Glutamatergic neuron (in vitro differentiated cells): ENCODE measurements around the gene TMEM252. TPM values are rescaled to one million over a fixed set of nuclear protein-coding genes. Genes with fewer than 3 reads are reported as not detected.

Experiments
- DNase-seq: peaks from one replicate; pipeline ENCODE4 v3.0.0; 2022
- H3K27ac Mint-ChIP-seq: one replicate; pipeline ENCODE4 v1.8.0; 2020; ENCODE audit warnings: mild to moderate bottlenecking, mixed read lengths, inconsistent platforms; ENCODE audit not compliant: unreplicated experiment
- H3K27me3 Mint-ChIP-seq: one replicate; pipeline ENCODE4 v1.8.0; 2020; ENCODE audit warnings: mild to moderate bottlenecking, moderate library complexity, mixed read lengths, inconsistent platforms; ENCODE audit not compliant: unreplicated experiment
- H3K36me3 Mint-ChIP-seq: one replicate; pipeline ENCODE4 v1.8.0; 2020; ENCODE audit warnings: mild to moderate bottlenecking, mixed read lengths, inconsistent platforms; ENCODE audit not compliant: unreplicated experiment
- H3K4me1 Mint-ChIP-seq: one replicate; pipeline ENCODE4 v1.8.0; 2020; ENCODE audit warnings: mild to moderate bottlenecking, low read depth, mixed read lengths, inconsistent platforms; ENCODE audit not compliant: unreplicated experiment
- H3K4me3 Mint-ChIP-seq: one replicate; pipeline ENCODE4 v1.8.0; 2020; ENCODE audit warnings: mild to moderate bottlenecking, mixed read lengths, inconsistent platforms; ENCODE audit not compliant: unreplicated experiment
- H3K9me3 Mint-ChIP-seq: one replicate; pipeline ENCODE4 v1.8.0; 2020; ENCODE audit warnings: mild to moderate bottlenecking, moderate library complexity, mixed read lengths, inconsistent platforms; ENCODE audit not compliant: unreplicated experiment
- CTCF ChIP-seq: fragments of 200-600 bp; sonication (generic); IDR thresholded peaks from one replicate; pipeline ENCODE4 v1.5.0; 2021; ENCODE audit not compliant: partially characterized antibody, unreplicated experiment
- total RNA-seq: library from RNA; stranded (reverse); fragmentation: NEBNext Ultra II Directional; extraction: Animal tissue kit (Norgen Biotek cat#: 25700); gene quantifications from one replicate; pipeline ENCODE4 v1.2.1, GENCODE V29; 2021; ENCODE audit not compliant: unreplicated experiment

TMEM252 gene
- total RNA-seq, 1 donor from 2014 or later: not detected

- Mint-ChIP-seq H3K4me3 (no peak overlapping the region), H3K36me3 (no peaks in the 10 kb centered on the region), H3K4me1 (no peaks in the 10 kb centered on the region), H3K27ac (no peak overlapping the region), H3K9me3 (no peaks in the 10 kb centered on the region), H3K27me3 (no peaks in the 10 kb centered on the region)
- DNase-seq: no peak
- no peak for TF ChIP-seq CTCF
These were observed 10.5 kb upstream of the TMEM252 start for GRCh38 chr9:68551191-68551590.

GRCh38 chr9:68548241-68548640 is 7.6 kb upstream of the TMEM252 start:
- no peak for DNase-seq
- Mint-ChIP-seq H3K36me3 (no peaks in the 10 kb centered on the region), H3K27ac (no peak overlapping the region), H3K4me1 (no peaks in the 10 kb centered on the region), H3K9me3 (no peaks in the 10 kb centered on the region), H3K27me3 (no peaks in the 10 kb centered on the region), H3K4me3 (no peak overlapping the region)
- TF ChIP-seq CTCF: no peak

- no peaks in the 10 kb centered on the region for H3K27me3 Mint-ChIP-seq
- no peaks in the 10 kb centered on the region for H3K36me3 Mint-ChIP-seq
- TF ChIP-seq CTCF: no peak
- H3K27ac Mint-ChIP-seq: no peak overlapping the region
- H3K9me3 Mint-ChIP-seq: no peaks in the 10 kb centered on the region
- H3K4me3 Mint-ChIP-seq: no peak overlapping the region
- no peaks in the 10 kb centered on the region for H3K4me1 Mint-ChIP-seq
- no peak for DNase-seq
These were observed 6.7 kb upstream of the TMEM252 start for GRCh38 chr9:68547417-68547816.

GRCh38 chr9:68546596-68547390 is 6.1 kb upstream of the TMEM252 start:
- Mint-ChIP-seq H3K4me1 (no peaks in the 10 kb centered on the region), H3K4me3 (no peak overlapping the region), H3K36me3 (no peaks in the 10 kb centered on the region), H3K27me3 (no peaks in the 10 kb centered on the region), H3K27ac (no peak overlapping the region), H3K9me3 (no peaks in the 10 kb centered on the region)
- DNase-seq: no peak
- TF ChIP-seq CTCF: no peak

GRCh38 chr9:68545033-68545705 is 4.5 kb upstream of the TMEM252 start:
- TF ChIP-seq CTCF: no peak
- no peak overlapping the region for H3K27ac Mint-ChIP-seq
- no peaks in the 10 kb centered on the region for H3K4me1 Mint-ChIP-seq
- DNase-seq: no peak
- no peaks in the 10 kb centered on the region for H3K9me3 Mint-ChIP-seq
- H3K4me3 Mint-ChIP-seq: no peak overlapping the region
- no peaks in the 10 kb centered on the region for H3K36me3 Mint-ChIP-seq
- peaks cover 2% of the 10 kb centered on the region for H3K27me3 Mint-ChIP-seq
